Epithelial cell of esophagus (primary cell): ENCODE data around the gene PNKD.
"Not testable (repeated sequence)": the region's sequence is repeated elsewhere in the genome, so short reads cannot be mapped to it uniquely, and the experiment has no call there.

Experiments
- DNase-seq: peaks from one replicate; pipeline ENCODE4 v3.0.0; 2010; ENCODE audit warnings: low read depth
- H3K4me3 ChIP-seq: 2 replicates; pipeline ENCODE4 v1.5.1; 2011; ENCODE audit warnings: mild to moderate bottlenecking, low read length, control low read depth
- TF ChIP-seq, protein P1 (sequence below): IDR thresholded peaks from 2 replicates; pipeline ENCODE4 v1.5.1; 2011; ENCODE audit warnings: low read depth, mild to moderate bottlenecking, low read length, control low read depth, inconsistent platforms; ENCODE audit not compliant: insufficient read depth; ENCODE audit errors: missing control alignments

PNKD gene

DNA sequence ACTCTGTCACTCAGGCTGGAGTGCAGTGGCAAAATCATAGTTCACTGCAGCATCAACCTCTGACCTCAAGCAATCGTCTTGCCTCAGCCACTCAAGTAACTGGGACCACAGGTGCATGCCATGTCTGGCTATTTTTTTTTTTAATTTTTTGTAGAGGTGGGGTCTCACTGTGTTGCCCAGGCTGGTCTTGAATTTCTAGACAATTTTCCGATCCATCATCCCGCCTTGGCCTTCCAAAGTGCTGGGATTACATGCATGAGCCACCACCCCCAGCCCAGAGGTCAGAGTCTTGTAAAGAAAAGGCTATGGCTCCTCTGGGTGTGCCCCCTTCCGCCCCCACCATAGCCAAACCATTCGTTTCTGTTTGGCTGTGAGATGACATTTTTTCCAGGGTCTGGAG, 35.1 kb downstream of the PNKD start:
- H3K4me3 ChIP-seq, result no peak overlapping the region
- DNase-seq, result no peak
- TF ChIP-seq, protein P1, sequence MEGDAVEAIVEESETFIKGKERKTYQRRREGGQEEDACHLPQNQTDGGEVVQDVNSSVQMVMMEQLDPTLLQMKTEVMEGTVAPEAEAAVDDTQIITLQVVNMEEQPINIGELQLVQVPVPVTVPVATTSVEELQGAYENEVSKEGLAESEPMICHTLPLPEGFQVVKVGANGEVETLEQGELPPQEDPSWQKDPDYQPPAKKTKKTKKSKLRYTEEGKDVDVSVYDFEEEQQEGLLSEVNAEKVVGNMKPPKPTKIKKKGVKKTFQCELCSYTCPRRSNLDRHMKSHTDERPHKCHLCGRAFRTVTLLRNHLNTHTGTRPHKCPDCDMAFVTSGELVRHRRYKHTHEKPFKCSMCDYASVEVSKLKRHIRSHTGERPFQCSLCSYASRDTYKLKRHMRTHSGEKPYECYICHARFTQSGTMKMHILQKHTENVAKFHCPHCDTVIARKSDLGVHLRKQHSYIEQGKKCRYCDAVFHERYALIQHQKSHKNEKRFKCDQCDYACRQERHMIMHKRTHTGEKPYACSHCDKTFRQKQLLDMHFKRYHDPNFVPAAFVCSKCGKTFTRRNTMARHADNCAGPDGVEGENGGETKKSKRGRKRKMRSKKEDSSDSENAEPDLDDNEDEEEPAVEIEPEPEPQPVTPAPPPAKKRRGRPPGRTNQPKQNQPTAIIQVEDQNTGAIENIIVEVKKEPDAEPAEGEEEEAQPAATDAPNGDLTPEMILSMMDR, result no peak

DNA sequence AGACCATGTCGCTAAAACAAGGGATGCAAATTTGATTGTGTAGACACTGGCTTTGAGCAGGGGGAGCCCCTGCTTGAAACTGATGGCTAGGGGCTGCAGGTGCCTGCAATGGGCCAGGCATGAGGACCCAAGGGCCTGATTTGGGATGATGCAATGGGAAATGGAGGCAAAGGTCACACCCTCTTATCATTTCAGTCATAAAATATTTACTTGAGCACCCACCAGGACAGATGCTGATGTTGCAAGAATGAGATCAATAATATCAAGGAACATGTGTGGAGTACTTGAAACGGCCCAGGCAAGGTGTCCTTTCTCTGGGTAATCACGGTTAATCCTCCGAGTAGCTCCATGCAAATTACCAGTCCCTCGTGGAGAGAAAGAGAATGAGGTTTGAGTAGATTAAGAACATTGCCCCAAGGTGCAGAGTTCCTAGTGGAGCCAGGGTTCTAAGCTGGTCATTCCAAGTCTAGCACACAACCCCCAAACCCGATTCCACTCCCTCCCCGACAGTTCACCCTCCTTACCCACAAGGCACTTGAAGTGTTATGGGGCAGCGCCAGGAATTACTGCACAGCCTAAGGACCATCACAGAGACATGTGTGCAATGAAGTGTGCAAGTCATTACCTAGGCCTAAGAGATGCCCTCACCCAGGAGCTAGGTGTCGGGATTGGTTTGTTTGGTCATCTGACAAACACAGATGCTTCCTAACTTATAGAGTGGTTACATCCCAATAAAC, 36.0 kb downstream of the PNKD start:
- TF ChIP-seq, protein P1, result no peak
- H3K4me3 ChIP-seq, result no peak overlapping the region
- DNase-seq, result no peak

DNA sequence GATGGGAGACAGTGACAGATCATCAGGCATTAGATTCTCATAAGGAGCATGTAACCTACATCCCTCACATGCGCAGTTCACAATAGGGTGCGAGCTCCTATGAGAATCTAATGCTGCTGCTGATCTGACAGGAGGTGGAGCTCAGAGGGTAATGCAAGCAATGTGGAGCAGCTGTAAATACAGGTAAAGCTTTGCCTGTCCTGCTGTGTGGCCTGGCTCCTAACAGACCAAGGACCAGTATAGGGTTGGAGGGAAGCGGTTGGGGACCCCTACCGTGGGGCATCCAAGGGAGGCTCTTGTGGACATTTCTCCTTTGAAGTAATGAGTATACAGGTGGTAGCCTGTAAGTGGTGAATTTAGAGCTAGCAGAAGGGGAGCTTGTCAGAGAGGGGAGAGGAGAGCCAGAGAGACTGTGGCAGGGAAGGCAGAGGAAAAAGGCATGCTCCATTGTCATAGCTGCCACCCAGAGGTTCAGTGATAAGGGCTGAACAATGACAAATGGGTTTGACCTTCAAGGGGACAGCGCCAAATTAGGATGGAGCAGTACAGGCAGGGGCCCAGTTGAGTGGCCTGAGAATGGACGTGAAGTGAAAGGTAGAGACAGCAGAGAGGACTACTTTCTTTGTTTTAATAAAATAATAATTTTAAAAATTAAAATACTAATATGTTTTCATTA, 37.2 kb downstream of the PNKD start:
- DNase-seq, result no peak
- H3K4me3 ChIP-seq, result no peak overlapping the region
- TF ChIP-seq, protein P1, result no peak

DNA sequence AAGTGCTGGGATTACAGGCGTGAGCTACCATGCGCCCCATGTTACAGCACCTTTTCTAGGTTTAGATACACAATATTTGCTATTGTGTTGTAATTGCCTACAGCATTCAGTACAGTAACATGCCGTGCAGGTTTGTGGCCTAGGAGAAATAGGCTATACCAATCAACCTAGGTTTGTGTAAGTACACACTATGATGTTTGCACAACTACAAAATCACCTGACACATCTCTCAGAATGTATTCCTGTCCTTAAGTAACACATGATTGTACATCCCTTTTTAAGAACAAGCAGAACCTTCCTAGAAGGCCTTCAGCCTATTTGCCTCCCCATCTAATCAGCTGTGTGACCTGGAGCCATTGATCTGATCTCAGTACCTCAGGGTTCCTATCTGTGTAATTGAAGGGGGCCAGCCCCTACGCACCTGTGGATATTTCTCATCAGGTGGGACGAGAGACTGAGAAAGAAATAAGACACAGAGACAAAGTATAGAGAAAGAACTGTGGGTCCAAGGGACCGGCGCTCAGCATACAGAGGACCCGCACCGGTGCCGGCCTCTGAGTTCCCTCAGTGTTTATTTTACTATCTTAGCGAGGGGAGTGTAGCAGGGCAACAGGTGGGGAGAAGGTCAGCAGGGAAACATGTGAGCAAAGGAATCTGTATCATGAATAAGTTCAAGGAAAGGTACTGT, 40.7 kb downstream of the PNKD start:
- H3K4me3 ChIP-seq, result no peak overlapping the region
- TF ChIP-seq, protein P1, result no peak
- DNase-seq, result no peak

DNA sequence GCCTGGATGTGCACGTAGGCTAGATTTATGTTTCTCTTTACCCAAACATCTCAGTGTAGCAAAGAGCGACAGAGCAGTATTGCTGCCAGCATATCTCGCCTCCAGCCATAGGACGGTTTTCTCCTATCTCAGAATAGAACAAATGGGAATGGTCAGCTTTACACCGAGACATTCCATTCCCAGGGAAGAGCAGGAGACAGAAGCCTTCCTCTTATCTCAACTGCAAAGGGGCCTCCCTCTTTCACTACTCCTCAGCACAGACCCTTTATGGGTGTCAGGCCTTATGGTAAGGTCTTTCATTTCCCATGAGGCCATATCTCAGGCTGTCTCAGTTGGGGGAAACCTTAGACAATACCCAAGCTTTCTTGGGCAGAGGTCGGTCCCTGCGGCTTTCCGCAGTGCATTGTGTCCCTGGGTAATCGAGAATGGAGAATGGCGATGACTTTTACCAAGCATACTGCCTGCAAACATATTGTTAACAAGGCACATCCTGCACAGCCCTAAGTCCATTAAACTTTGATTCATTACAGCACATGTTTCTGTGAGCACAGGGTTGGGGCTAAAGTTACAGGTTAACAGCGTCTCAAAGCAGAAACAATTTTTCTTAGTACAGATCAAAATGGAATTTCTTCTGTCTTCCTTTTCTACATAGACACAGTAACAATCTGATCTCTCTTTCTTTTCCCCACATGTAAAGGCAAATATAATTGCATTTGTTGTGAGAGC, 41.4 kb downstream of the PNKD start:
- not testable (repeated sequence) for H3K4me3 ChIP-seq, DNase-seq

DNA sequence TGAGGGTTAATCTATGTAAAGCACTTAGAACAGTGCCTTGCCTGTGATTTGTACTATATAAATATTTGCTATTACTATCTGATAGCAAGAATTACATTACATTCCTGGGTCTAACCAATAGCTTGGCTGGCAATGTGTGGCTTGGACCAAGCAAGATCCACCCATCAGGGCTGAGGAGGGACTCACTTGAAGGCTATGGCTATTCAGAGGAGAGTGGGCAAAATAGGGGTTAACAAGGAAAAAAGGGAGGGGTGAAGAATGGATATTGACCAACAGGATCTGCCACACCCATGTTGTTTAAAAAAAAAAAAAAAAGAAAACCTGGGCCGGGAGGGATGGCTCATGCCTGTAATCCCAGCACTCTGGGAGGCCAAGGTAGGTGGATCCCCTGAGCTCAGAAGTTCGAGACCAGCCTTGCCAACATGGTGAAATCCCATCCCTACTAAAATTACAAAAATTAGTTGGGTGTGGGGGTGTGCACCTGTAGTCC, 42.0 kb downstream of the PNKD start:
- no peak overlapping the region for H3K4me3 ChIP-seq
- TF ChIP-seq, protein P1, result no peak
- DNase-seq, result no peak

DNA sequence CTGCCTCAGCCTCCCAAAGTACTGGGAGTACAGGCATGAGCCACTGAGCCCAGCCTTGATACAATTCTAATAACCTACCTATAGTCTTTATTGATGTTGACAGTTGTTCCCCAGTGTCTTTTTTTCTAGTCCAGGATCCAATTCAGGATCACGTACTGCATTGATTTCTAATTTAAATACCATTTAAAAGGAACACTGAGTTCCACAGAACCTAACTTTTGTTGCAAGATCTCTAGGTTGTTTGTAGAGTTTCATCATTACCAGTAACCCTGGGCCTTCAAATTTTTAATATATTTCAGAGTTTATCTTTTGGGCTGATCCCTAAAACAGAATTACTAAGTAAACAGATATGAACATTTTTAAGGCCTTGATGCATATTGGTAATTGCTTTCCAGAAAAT, 43.0 kb downstream of the PNKD start:
- H3K4me3 ChIP-seq, result no peak overlapping the region
- TF ChIP-seq, protein P1, result no peak
- DNase-seq, result no peak

DNA sequence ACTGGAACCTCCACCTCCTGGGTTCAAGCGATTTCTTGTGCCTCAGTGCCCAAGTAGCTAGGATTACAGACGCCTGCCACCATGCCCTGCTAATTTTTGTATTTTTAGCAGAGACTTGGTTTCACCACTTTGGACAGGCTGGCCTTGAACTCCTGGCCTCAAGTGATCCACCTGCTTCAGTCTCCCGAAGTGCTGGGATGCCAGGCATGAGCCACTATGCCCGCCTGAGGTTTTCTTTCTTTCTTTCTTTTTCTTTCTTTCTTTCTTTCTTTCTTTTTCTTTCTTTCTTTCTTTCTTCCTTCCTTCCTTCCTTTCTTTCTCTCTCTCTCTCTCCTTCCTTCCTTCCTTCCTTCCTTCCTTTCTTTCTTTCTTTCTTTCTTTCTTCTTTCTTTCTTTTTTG, 44.4 kb downstream of the PNKD start:
- not testable (repeated sequence) for DNase-seq, H3K4me3 ChIP-seq
